GM21825 (cell line): ENCODE results near the gene HS6ST3.
"Not testable (repeated sequence)": the region's sequence is repeated elsewhere in the genome, so short reads cannot be mapped to it uniquely, and the experiment has no call there.

ENCODE experiments used
- ATAC-seq: cut with Tn5 transposase; IDR thresholded peaks from one replicate; pipeline ENCODE4 v1.9.1; 2021; ENCODE audit warnings: mild to moderate bottlenecking, moderate library complexity; ENCODE audit not compliant: unreplicated experiment

The HS6ST3 gene

DNA sequence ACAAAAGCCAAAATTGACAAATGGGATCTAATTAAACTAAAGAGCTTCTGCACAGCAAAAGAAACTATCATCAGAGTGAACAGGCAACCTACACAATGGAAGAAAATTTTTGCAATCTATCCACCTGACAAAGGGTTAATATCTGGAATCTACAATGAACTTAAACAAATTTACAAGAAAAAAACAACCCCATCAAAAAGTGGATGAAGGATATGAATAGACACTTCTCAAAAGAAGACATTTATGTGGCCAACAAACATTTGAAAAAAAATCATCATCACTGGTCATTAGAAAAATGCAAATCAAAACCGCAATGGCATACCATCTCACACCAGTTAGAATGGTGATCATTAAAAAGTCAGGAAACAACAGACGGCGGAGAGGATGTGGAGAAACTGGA lies 688.4 kb downstream of the HS6ST3 start:
- ATAC-seq = not testable (repeated sequence)

DNA sequence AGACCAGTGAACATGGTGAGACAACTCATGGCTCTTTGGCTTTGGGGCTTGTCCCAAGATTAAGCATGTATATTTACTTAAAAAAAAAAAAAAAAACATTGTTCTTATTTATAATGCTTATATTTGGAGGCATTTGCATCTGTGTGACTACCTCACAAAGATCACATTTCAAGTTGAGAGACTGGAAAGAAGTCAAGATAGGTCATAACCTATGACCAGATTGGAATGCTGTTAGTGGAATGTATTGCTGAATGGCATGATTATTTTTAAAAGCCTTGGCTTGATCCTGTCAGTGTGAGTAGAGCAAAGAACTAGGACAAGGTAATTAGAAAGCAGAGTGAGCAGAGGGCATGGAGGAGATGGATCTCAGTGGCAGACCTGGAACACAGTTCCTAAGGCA lies 689.8 kb downstream of the HS6ST3 start:
- no peak for ATAC-seq

DNA sequence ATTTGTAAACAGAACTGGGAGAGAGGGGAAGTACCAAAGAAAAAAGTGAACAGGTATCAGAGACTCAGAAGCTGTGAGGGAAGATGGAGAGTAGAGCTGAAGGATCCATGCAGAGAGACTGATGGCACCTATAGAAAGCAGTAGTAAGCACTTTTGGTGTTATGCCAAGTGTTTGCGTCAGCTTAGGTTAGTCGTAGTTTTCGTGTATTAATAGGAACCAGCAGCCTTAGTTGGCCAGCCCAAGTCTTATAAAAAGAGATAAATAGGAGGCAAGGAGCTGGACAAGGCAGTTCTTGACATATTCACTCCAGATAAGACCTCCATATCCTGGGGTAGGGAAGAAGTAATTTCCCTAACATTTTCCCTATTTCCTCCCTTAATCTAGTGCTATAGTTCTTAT lies 690.2 kb downstream of the HS6ST3 start:
- no peak for ATAC-seq

DNA sequence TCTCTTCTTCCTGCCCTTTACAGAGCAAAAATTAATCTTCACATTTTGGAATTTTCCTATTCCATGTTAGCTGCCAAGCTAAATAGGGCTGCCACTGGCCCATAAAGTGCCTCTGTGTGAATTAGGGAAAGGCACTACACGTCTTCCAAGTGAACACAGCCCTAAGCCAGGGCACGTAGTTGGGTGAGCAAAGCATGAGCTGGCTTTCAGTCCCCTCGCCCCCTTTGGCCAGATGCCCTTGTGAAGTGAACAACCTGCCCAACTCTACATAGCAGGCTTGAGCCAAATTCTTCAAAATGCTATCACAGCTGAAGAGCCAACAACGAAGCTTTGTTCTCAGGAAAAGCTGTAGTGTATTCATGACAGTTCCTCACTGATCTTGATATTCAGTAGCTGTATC lies 691.2 kb downstream of the HS6ST3 start:
- no peak for ATAC-seq

DNA sequence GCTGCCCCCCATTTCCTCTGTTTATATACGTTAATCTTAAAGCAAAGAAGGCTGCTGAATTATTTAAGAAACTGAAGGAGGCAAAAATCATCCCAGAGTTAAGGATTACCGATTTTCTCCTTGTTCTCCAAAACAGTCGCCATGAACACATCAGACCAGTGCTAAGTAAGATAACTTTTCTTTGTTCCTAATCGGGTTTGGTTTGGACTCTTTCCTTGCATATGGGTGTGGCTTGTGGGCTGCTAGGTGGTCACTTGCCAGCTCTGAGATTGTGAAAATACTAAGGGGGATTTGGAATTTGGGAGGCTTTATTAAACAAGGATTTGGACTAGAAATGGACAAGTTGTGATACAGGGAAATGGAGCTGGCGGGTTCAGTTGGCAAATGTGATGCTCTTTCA lies 692.3 kb downstream of the HS6ST3 start:
- ATAC-seq = no peak

DNA sequence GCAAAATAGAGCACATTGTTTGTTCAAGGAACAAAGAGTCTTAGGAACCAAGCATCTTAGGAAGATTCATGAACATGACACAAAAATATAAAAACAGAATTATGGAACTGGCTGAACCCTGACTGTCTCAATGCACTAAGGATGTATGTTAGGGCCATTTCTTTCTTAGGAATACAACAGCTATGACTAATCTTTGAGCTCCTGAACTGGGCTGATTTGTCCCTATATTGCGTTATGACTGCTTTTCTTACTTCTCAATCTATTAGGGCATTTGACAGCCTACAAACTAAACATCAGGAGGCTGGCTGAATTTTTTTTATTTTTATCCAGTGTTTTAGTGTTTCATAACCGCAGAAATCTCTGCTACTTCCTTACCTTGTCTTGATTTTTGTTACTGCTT lies 693.1 kb downstream of the HS6ST3 start:
- no peak for ATAC-seq

DNA sequence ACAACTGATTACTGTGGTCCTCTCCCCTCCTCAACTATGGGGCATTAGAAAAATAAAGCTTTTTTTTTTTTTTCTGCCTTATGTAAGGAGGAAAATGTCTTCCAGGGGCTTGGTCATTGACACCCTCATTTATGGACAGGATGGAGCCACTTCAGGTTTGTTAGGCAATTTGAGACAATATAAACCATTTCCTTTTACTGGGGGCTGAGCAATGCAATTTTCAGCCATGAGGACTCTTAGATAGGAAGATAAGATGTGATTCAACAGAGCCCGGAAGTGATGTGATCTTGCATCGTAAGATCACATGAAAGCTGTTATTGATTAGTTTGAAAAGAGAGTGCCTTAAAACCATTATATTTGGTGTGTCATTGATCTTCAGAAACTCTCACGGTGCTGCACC lies 693.6 kb downstream of the HS6ST3 start:
- ATAC-seq = no peak

DNA sequence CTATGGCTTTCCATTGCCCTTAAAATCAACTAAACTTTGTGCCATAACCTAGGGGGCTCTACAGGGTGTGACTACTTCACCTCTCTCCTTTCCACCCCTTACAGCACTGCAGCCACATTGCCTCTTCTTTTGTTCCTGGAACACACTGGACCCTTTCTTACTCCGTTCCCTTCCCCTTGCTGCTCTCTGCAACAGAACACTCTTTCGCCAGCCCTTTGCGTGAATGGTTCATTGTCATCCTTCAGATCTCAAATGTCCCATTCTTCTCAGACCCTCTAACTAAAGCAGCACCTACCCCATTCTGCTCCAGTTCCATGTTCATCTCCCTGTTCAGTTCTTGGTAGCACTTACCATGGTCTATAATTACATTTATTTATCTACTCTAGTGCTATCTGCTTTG lies 696.1 kb downstream of the HS6ST3 start:
- no peak for ATAC-seq

DNA sequence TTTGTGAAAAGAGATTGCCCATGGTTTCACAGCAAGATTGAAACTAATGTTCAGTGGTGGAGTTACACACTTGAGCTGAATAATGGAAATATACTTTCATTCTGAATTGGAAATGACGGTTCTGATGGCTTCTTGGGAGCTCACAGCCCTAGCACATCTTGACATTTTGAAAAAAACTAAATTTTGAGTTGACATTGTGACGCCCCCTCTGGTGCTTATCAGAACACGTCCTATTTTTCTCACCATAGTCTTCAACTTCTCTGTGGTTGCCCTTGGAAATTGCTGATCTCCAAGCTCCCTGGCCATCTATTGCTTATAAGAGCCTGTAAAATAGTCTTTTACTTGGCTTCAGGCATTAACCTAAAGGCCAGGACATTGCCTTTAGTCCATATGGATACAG lies 702.3 kb downstream of the HS6ST3 start:
- ATAC-seq = no peak

DNA sequence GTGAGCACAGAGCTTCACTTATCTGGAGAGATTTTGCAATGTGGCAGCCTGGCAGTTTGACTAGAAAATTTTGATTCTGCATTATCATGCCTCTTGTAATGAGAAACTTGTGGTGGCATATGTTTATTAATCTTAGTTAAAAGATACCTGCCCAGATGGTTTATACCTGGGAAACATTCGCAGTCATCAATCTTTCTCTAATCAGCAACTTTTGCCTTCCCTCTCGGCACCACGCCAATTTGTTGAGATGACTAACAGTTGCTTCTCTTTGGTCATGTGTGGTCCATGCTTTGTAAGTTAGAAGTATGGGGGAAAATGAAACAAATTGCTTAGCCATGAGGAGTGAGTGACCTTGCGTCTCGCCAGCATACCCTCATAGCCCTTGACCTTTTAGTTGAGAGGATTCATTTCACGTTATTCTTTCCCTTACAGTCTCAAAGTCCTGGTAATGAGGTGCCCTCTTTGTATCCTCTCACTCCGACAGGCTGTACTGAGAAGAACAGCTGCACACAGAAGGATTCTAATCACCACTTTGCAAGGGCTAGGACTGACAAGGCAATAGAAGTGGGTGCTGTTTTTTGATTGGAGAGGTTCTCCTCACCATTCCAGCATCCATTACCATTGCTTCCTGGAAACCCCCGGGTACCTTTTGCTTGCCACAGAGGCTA lies 703.0 kb downstream of the HS6ST3 start:
- ATAC-seq = no peak

DNA sequence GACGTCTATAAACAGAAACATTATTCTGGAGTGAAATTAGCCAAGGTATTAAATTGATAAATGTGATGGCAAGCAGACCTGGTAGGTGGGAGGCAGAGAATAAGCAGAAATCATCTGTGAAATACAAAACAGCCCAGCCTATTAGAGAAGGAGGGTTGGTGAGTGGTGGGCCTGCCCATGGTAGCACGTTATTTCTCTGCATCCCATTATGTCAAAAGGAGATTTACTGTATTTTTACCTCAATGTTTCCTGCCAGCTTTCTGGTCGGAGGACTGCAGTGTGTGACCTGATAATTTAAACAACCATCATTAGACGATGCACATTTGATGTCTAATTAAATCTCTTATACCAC lies 703.5 kb downstream of the HS6ST3 start:
- no peak for ATAC-seq

DNA sequence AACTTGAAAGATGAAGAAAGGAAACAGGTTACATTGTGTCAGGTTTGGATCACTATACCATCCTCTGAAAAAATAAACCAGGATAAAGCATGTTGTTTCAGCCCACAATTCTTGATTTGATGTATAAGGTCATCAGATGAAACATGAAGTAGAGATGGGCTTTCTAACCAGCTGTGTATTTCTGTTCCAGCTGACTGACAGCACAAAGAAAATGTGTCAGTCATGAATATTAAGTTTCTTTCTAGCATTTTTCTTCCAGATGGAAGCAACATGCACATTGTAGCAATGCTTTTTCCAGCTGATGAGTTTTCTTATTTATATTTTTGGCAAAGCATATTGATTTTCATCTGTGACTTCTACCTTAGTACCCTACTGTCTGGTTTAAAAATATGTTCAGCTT lies 704.8 kb downstream of the HS6ST3 start:
- ATAC-seq = no peak

DNA sequence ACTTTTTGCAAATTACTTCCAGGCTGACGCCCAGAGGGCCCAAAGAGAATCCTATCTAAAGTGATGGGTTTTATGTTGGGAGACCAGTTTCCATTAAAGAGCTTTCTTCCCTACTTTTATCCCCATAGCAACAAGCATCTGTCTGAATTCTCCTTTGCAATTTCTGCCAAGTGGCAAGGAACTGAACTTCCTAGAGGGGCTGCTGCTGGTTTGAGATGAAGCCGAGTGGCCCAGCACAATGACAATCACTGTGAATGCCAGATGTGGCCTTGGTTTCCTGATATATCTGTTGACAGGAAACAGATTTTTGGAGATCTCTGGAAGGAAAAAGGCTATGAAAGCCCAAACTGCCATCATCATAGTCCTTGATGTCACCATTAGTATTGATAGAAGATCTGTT lies 705.8 kb downstream of the HS6ST3 start:
- no peak for ATAC-seq

DNA sequence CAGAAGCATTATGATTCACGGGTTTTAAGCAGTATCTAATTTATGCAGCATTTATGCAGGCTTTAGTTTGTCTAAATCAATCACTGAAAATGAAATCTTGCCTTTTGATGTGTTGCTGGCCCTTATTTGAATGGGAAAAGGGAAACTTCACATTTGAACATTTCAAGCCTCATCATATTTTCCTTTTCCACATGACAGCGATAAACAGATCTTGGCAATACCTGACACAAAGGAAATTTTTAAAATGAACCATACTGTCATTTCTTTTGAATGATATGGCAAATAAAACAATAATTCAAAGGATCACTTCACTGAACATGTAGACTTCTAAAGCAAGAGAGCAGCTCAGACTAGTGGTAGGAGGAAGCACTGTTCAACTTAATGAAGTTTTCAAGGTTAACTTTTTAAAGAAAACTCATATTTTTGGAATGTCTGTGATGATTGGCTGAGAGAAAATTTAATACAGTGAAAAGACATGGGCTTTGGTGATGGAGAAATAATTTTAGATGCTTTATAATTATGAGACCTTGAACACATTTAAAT lies 706.3 kb downstream of the HS6ST3 start:
- ATAC-seq = no peak

DNA sequence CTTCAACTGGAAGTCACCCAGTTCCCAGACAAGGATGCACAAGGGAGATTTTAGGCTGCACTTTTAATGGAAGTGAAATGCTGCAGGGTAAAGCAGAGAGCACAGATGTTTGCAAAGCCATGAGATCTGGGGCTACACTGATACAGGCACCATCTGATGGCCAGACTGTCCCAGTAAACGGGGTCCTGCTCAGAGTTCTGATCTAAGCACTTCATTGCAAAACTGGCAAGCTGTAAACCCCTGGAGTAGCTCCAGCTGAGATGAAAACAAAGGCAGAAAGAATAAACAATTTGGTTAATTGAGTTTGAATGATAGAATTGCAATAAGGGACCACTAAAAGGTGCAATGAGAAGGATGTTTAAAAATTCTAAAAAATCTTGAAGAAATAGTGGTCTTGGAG lies 707.2 kb downstream of the HS6ST3 start:
- ATAC-seq = no peak

DNA sequence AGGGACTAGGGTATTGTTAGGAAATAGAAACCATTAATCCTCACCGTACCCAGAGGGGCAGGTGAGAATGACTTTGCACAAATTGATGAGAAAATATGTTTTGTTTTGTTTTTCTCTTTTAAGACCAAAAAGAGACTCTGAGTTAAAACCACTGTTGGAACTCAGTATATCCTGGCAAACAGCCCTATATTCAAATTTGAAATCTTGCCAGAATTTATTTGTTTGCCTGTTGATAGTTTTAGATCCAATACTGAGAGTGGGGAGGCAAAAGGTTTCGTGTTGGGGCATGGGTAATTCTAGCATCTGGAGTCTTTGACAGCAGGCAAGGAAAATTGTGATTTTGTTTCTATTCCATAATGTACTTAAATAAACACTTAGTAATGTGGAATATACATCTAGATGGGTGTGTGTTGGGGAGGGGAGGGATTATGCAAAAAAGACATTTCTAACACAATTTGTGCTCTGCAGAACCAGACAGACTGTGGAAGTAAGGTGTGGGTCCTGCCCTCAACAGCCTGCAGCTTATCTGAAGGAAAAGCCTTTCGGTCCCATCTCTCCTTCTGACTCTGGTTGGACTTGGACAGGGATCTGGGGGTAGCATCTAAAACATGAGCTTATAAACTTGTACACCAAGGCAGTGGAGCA lies 713.7 kb downstream of the HS6ST3 start:
- no peak for ATAC-seq

DNA sequence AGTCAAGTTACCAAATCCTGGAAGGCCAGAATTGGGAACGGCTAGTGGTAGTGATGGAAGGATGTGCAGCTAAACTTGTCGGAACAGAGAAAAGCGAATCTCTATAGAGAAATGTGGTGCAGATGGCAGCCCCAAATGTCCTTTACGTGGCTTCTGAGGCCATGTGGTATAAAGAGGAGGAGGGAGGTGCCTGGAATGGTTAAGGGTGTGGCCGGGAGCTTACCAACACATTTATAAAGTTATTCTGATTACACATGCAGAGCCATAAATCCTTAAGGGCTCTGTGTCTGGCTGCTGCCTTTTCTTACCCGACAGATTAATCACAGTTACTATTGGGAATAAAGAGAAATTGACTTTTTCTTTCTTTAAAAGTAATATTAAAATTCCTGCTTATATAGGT lies 714.3 kb downstream of the HS6ST3 start:
- no peak for ATAC-seq

DNA sequence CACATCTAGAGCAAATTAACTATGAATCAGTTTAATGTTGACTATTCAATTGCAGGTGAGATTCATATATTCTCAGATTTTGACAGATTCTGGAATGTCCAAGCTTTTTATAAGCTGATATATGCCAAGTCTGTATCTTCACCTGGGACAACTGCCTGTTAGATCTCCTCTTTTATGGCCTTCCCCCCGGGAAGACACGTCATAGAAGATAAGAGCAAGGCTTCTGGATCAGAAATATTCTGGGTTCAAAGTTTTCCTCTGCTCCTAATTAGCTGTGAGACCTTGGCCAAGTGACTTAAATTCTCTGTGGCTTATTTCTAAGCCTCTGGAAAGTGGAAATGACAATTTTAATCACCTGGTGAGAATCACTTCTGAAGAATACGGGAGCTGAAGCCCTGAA lies 716.8 kb downstream of the HS6ST3 start:
- ATAC-seq = no peak

DNA sequence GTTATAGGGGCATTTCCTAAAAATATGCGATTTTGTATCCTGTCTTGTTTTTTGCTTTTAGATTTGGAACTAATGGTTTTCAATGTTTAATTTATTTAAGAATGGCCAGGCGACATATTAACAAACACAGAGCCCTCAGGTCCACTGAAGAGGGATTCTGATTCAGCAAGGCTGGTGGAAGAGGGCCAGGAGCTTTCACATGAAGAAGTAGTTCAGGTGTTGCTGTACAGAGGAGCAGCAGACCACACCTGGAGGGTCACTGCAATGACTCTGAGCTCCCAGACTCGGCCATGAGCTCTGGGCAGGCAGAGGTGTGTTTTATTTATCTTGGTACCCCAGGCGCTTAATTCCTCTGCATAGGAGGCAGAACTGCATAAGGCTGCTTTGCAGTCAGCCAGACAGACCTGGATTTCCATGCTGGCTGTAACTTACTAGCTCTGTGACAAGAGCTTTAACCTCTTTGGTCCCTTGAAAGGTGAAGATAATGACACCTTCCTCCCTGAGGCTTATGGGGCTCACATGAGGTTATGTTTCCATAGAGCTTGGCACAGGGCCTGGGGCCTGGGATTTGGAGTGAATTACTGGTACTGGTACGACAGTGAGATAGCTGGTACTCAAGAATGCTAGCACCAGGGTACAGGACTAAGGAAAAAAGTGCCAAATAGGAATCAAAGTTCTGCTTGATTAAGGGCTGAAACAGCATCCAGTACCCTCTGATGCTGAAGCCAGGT lies 719.6 kb downstream of the HS6ST3 start:
- no peak for ATAC-seq

DNA sequence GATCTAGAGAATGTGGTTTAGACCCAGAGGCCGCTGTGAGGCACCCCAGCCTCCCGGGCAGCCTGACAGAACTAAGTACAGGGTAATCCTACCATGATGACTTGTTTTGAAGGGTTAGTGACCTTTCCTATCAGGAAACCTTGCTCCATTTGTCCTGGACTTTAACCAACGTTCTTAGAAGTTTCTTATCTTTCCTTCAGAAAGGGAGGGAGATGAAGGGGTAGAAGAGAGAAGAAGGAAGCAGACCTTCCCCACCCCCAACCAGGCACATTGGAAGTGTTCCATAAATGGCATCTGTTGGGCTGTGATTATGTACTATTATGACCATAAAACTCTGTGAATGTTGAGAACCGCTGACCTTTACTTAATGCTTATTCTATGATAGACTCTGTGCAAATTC lies 720.2 kb downstream of the HS6ST3 start:
- ATAC-seq = no peak

DNA sequence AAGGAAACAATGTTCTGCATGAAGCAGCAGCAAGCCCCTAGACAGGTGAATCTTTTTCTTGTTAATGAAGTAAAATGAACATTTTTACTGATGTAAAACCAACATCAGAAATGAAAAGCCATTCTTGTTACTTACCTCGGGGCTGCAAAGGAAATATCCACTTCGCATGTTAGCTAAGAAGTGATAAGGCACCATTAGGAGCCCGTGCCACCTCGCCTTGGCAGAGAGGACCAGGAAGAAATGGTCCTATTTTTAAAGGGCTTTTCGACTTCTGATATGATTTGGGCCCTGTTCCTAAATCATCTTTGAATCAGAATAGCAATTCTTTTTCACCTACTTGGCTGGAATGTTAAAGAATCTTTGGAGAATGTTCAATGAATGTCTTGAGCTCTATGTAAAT lies 721.1 kb downstream of the HS6ST3 start:
- ATAC-seq = no peak

DNA sequence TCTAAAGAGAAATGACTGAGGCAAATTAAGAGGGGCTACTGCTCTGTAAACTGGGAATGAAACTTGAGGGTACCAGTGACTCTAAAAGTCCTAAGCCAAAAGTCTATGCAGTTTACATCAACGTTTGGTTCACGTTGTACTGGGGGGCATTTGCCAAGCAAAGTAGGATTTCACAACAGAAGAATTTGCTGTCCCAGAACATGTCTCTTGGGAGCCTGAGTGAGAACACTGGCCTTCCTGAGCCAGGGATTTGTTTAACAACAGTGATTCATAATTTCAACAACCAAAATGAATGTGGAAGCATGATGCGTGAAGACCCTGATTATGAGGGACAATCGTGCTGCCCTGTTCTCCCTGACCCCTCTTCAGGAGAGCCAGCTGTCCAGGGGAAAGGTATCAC lies 726.4 kb downstream of the HS6ST3 start:
- ATAC-seq = no peak
